ENCODE data around the gene SPRING1.
A peak's percentile ranks its signal among the peaks of the same experiment; 100 is the strongest.

SPRING1 gene

DNA sequence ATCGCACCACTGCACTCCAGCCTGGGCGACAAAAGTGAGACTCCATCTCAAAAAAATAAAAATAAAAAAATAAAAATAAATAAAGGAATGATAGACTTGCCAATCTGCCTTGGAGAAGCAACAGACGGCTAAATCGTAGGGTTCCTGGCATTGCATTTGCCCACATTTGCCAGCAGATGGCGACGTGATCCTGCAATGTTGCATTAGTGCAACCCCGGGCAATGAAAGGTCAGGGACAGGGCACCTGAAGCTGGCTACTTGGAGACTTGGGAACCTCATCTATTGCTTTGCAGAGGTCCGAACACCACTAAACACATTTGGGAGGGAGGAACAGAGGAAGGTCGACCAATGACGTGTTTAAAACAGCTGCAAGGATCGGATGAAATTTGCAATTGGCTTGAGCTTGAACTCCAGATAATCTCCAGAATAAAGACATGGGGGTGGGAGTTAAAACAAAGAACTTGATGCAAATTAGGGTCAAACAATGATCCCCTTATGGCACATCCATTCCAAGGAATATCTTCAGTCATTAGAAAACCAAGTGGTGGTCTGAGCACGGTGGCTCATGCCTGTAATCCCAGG is 34.6 kb downstream of the SPRING1 start:
- Histone ChIP-seq H3K9me3 (ENCODE audit: insufficient read depth, low read length) (no peaks in the 10 kb centered on the region), H4K20me1 (ENCODE audit: low read depth, low read length) (no peaks in the 10 kb centered on the region), H3K27me3 (ENCODE audit: low read length) (no peaks in the 10 kb centered on the region), H3K4me3 (ENCODE audit: insufficient read depth, low read length, poor library complexity, severe bottlenecking) (no peak overlapping the region), H3K79me2 (ENCODE audit: insufficient read depth, low read length) (no peaks in the 10 kb centered on the region), H3K27ac (ENCODE audit: low read depth, low read length) (no peak overlapping the region), H3F3A (ENCODE audit: insufficient read depth) (peaks cover 21% of the 10 kb centered on the region), H3K36me3 (ENCODE audit: low read length) (no peaks in the 10 kb centered on the region), H3K9me2 (replicated peaks; ENCODE audit: insufficient read depth, low read length) (no peaks in the 10 kb centered on the region), H2AFZ (ENCODE audit: low read depth, low read length, severe bottlenecking) (no peak overlapping the region), H3K9ac (ENCODE audit: low read length) (no peak overlapping the region), H3K4me2 (ENCODE audit: low read depth, low read length, poor library complexity, severe bottlenecking) (no peak overlapping the region)
- TF ChIP-seq, protein P1, sequence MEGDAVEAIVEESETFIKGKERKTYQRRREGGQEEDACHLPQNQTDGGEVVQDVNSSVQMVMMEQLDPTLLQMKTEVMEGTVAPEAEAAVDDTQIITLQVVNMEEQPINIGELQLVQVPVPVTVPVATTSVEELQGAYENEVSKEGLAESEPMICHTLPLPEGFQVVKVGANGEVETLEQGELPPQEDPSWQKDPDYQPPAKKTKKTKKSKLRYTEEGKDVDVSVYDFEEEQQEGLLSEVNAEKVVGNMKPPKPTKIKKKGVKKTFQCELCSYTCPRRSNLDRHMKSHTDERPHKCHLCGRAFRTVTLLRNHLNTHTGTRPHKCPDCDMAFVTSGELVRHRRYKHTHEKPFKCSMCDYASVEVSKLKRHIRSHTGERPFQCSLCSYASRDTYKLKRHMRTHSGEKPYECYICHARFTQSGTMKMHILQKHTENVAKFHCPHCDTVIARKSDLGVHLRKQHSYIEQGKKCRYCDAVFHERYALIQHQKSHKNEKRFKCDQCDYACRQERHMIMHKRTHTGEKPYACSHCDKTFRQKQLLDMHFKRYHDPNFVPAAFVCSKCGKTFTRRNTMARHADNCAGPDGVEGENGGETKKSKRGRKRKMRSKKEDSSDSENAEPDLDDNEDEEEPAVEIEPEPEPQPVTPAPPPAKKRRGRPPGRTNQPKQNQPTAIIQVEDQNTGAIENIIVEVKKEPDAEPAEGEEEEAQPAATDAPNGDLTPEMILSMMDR (IDR thresholded peaks at IDR 0.05; ENCODE audit: insufficient read depth, low read length, poor library complexity, severe bottlenecking): peak; percentile 83
- TF ChIP-seq EZH2phosphoT487 (conservative IDR thresholded peaks at IDR 0.05; ENCODE audit: low read length): no peak

DNA sequence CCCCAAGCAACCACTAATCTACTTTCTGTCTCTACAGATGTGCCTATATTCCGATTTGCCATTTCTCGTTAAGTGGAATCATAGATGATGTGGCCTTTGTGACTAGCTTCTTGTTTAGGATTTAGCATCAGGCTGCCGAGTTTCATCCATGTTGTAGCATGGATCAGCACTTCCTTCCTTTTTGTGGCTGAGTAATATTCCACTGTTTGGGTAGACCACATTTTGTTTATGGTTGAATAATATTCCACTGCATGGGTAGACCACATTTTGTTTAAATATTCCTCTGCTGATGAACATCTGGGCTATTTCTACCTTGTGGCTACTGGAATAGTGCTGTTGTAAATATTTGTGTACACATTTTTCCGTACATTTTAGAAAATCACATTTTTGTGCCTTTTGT is 36.4 kb downstream of the SPRING1 start:
- Histone ChIP-seq H3K79me2 (ENCODE audit: insufficient read depth, low read length) (no peaks in the 10 kb centered on the region), H3K27me3 (ENCODE audit: low read length) (no peaks in the 10 kb centered on the region), H3K36me3 (ENCODE audit: low read length) (no peaks in the 10 kb centered on the region), H3K4me2 (ENCODE audit: low read depth, low read length, poor library complexity, severe bottlenecking) (no peak overlapping the region), H3K27ac (ENCODE audit: low read depth, low read length) (no peak overlapping the region), H3K9me2 (replicated peaks; ENCODE audit: insufficient read depth, low read length) (no peaks in the 10 kb centered on the region), H3K9me3 (ENCODE audit: insufficient read depth, low read length) (no peaks in the 10 kb centered on the region), H3K9ac (ENCODE audit: low read length) (no peak overlapping the region), H2AFZ (ENCODE audit: low read depth, low read length, severe bottlenecking) (no peak overlapping the region), H3K4me3 (ENCODE audit: insufficient read depth, low read length, poor library complexity, severe bottlenecking) (no peak overlapping the region), H3F3A (ENCODE audit: insufficient read depth) (peaks cover 6% of the 10 kb centered on the region; the same call in 1 of the 2 replicates), H4K20me1 (ENCODE audit: low read depth, low read length) (no peaks in the 10 kb centered on the region)
- TF ChIP-seq, protein P1 (IDR thresholded peaks at IDR 0.05; ENCODE audit: insufficient read depth, low read length, poor library complexity, severe bottlenecking): no peak
- no peak for TF ChIP-seq EZH2phosphoT487 (conservative IDR thresholded peaks at IDR 0.05; ENCODE audit: low read length)

DNA sequence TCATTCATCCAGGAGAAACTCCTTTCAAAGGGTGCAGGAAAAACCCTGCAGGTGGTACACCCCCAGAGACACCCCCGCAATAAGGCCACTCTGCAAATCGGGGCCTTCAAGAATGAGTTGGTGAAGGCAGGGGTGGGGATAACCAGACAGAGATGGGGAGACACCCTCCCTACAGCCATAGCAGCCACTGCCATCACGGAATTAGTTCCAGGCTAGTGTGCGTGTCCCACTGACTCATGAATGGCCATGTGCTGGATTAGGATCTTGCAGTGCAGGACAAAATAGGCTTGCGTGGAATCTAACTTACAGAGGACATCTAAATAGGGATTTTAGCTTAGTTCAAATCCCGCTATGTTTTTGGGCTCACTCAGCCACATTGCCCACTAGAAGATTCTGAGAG is 37.8 kb downstream of the SPRING1 start:
- H4K20me1 ChIP-seq (ENCODE audit: low read depth, low read length): no peaks in the 10 kb centered on the region
- no peaks in the 10 kb centered on the region for H3K9me2 ChIP-seq (replicated peaks; ENCODE audit: insufficient read depth, low read length)
- H3K27ac ChIP-seq (ENCODE audit: low read depth, low read length): no peak overlapping the region
- no peaks in the 10 kb centered on the region for H3K9me3 ChIP-seq (ENCODE audit: insufficient read depth, low read length)
- no peak overlapping the region for H3K9ac ChIP-seq (ENCODE audit: low read length)
- H3K79me2 ChIP-seq (ENCODE audit: insufficient read depth, low read length): no peaks in the 10 kb centered on the region
- H3K4me2 ChIP-seq (ENCODE audit: low read depth, low read length, poor library complexity, severe bottlenecking): no peak overlapping the region
- H3K4me3 ChIP-seq (ENCODE audit: insufficient read depth, low read length, poor library complexity, severe bottlenecking): no peak overlapping the region
- TF ChIP-seq, protein P1 (IDR thresholded peaks at IDR 0.05; ENCODE audit: insufficient read depth, low read length, poor library complexity, severe bottlenecking): no peak
- TF ChIP-seq EZH2phosphoT487 (conservative IDR thresholded peaks at IDR 0.05; ENCODE audit: low read length): no peak
- no peaks in the 10 kb centered on the region for H3F3A ChIP-seq (ENCODE audit: insufficient read depth)
- no peaks in the 10 kb centered on the region for H3K27me3 ChIP-seq (ENCODE audit: low read length)
- H3K36me3 ChIP-seq (ENCODE audit: low read length): no peaks in the 10 kb centered on the region
- no peak overlapping the region for H2AFZ ChIP-seq (ENCODE audit: low read depth, low read length, severe bottlenecking)
